Effector CD8-positive, alpha-beta T cell (primary cell): ENCODE measurements around the gene VAPB.
A peak's percentile ranks its signal among the peaks of the same experiment; 100 is the strongest.
"Not testable (repeated sequence)": the region's sequence is repeated elsewhere in the genome, so short reads cannot be mapped to it uniquely, and the experiment has no call there.

Experiments
- DNase-seq: peaks from one replicate; lab custom pipeline; 2025; lab: John Stamatoyannopoulos, UW
- total RNA-seq, 4 experiments: gene quantifications; one replicate each; lab custom pipeline; 2026; lab: John Stamatoyannopoulos, UW

The VAPB gene, protein sequence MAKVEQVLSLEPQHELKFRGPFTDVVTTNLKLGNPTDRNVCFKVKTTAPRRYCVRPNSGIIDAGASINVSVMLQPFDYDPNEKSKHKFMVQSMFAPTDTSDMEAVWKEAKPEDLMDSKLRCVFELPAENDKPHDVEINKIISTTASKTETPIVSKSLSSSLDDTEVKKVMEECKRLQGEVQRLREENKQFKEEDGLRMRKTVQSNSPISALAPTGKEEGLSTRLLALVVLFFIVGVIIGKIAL
- 33.2 to 49.1 (median 40.8) reads per million in 4 experiments for total RNA-seq

DNA sequence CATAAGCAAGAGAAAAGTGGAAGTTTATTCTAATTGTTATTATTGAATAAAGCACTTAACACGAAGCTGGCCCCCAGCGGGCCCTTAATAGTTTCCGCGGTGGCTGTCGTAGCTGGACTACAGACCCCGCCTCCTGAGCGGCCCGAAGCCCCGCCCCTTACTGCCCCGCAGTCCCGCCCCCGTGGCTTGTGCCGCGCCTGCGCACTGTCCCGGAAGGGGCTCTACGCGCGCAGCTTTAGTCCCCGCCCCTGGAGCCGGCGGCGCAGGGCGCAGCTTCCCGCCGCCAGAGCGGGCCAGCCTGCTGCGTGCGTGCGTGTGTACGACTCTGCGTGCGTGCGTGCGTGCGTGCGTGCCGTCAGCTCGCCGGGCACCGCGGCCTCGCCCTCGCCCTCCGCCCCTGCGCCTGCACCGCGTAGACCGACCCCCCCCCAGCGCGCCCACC, at the start of gene VAPB:
Gene VAPB (plus strand): TSS at position 348 of the 442 bp plus-strand sequence. CDS start 231 bp downstream, outside the sequence.
- peak; percentile 95 for DNase-seq

DNA sequence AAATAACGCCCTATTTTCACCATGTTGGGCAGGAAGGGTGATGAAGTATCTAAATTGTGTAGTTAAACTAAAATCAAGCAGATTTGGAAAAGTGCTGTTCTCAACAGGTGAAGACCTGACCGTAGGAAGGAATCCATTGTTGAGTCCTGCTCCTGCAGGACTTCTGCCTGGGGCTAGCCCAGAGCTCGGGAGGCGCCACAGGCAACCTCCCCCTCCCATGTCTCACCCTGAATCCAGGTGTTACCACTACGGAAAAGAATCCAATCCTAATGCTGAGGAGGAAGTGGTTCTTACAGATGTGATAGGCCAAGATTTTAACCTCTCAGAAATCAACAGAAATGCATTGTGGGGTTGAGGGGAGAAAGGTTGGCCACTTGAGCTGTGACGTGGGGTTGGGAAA, 49.3 kb upstream of the VAPB start:
- DNase-seq = no peak

DNA sequence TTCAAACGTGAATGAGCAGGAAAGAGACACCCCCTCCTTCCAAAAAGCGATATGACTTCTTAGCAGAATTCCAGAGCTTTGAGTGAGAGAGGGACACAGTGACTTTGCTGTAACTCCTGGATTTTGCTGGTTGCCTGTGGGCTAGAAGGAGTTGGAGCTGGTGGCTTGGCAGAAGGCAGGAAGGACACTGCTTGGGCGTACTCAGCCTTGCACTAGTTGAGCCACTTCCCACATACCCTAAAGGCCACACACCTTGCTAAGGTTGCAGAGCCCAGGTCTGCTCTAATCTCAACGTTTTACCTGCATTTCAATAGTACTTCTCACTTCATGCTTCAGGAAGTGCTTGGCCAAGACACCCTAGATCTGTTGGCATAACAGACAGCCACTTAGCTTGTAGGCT, 48.9 kb upstream of the VAPB start:
- DNase-seq = no peak

DNA sequence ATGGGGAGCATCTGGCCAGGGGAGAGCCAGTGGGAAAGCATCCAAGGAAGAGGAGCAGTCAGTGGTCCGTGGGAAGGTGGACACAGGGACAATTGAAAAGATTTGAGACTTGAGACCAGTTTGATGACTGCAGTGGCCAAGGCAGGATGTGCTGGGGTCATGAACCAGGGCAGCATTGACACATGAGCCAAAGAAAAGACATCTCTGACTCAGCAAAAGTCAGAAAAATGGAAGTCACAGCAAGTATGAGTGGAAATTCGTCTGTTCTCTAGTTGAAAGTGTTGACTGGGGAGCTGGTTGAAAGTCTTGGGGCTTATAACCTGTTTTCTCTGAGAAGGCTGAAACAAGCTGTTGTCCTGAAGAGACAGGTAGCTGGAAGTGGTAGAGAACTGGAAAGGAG, 48.2 kb upstream of the VAPB start:
- no peak for DNase-seq

DNA sequence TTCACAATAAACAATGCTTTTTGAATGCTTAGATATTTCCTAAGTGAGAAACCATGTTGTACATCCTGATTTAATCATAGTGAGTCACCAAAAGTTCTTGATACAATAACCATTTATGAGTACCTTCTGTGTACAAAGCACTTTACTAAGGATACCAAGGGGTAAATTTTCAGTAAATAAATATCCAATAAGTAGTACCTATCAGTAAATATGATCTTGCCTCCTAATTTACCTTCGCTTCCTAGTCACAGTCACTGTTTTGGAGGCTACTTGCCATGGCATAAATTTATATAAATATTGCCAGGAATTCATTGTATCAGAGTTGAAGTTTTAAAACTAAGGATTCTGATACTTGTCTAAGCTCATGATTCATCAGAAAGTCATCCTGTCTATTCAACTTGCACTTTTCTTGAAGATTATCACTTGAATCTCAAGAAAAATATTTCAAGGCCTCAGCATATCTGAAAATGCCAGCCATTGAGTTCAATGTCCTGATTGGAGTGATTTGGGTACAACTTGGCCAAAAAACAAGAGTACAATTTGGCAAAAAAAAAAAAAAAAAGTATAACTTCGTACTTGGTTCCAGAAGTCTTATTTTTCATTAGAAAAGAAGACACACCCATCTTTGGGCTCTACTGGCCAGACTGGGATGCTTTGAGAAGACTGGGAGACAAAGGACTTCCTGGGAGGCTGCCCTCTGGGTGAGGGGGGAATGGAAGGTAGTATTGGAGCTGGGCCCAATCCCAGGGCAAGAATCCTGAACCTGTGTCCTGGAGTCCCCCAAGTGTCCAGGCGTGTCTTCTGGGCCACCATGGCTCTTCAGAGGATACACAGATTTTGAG, 46.7 kb upstream of the VAPB start:
- no peak for DNase-seq

DNA sequence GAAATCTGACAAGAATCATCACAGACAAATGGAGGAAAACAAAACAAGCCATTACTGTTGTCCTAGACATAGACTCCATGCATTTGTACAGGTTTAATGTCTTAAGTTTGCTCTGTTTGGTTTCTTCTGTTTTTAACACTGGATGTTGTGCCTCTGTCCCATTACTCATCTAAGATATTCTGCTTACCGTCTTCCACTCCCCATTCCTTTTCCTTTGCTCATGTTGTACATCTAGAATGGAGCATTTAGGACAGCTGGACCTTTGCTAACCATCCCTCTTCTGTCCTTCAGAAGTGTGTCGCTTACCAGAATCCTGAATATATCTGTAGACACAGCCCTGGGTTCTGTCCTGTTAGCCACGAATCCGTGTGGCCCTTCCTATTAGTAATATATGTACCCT, 44.3 kb upstream of the VAPB start:
- no peak for DNase-seq

DNA sequence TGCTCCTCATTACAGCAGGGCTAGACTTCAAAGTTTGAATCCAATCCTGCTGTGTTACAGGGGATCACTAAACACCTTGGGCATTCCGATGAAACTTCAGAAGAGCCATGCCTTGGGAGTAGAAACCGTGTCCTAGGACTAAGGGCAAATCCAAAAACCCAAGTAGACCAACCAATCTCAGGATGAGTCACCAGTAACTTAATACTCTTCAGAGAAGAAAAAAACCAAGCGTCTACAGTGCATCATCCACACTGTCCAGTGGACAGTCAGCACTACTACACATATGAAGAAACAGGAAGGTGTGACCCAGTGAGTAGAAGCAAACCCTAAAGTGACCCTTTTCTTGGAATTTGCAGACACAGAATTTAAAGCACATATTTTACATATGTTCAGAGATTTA, 39.5 kb upstream of the VAPB start:
- no peak for DNase-seq

DNA sequence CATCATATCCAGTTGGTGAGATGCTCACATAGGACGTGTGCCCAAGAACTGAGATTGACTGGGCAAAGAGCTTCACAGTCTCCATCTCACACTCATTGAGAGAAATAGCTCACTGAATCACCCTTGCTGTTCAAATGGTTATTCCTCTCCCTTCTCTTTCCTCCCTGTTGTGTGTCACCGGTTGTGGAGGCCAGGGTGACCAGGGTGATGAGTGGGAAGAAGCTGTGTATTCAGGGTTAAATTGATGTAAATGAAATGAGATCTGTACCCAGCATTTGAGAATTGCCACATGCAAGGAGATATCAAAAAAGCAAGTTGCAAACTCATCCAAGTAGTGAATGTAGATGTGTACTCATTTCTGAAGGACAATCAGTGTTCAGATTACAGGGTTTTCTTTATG, 36.6 kb upstream of the VAPB start:
- no peak for DNase-seq

DNA sequence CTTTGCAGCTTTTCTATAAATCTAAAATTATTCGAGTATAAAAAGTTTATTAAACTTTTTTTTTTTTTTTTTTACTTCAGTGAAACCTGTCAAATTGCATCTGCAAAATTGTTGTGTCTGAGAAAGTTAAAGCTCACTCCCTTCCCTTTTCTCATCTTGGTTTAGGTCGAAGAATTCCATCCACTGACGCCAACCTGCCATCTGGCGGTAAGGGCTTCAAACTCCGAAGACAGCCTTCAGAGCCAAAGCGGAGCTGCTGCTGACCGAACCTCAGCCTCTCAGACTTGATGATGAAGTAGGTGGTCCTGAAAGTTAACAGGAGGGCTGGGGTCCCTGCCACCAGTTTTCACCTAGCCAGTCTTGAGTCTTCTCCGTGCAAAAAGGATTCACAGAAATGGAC, 29.6 kb upstream of the VAPB start:
- no peak for DNase-seq

DNA sequence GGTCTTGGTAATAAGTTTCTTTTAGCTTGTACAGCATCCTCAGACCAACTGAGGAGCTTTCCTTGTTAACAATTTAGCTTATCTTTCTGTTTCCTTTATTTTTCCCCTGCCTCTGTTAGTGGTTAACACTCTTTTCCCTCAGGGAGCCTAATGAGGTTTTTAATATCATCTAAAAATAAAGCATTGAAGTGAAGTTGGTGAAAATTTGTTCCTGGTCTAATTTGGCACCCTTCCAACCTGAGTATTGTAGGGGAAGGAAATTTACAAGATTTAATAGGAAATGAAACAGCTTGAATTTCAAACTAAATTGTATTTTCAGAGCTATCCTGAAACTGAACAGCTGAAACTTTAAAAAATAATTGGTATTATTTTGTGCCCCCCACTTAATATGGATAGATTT, 28.1 kb upstream of the VAPB start:
- no peak for DNase-seq

DNA sequence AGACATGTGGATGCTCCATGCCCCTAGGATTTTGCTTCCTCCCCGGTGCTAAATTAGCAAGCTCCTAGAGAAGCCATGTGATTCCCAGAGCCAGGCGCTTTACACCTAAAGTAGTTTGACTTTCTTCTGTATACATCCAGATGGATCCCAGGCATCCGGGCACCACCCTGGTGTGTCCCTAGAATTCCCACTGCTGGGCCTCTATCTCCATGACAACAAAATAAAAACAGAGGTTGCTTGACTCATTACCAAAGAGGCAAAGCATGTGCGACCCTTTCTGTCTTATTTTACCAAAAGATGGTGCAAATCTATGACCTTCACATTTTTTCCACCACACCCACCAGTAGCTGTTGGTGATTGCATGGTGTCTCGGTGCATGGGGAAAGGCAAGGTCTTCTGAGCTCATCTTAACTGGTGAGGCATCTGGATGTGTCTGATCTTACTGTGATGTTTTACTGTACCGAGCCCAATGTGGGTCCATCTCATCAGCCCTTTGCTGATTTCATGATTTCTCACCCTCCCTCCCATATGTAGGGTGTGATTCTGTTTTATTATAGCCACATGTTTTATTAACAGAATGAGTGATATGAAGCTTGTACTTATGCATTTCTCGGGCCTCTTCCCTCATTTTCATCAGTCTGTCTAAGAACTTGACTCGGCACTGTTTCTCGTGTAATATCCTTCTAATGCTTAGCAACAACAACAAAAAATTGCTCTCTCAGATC, 27.4 kb upstream of the VAPB start:
- DNase-seq = no peak

DNA sequence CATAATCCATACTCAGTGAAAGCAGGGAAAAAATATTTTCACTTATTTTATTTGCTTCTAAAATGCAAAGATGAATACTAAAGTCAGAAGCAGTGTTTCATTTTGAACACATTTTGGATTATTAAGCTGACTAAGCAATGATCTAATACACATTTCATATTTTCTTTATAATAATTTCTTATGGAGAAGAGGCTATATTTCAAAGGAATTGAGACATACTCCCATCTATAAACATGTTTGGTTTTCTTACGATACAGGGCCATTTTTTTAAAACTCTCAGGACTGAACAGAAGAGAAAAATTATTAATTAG, 26.9 kb upstream of the VAPB start:
- no peak for DNase-seq

DNA sequence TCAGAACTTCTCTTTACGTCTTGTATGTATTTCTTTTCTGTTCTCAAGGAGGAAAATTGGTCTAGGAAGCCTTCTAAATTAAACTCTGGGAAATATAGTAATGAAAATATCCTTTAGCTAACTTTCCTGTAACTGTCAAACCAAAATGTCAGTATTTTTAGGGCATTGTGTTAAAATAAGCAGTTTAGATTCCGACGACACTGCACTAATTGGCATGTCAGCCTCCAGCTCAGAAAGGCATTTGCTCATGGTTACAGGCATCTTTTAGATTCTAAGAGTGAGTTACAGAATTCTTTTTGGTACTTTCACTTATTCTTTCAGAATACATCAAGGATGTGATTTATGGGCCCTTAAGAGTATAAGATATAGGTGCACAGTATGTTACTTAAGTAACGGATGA, 26.1 kb upstream of the VAPB start:
- DNase-seq = no peak

DNA sequence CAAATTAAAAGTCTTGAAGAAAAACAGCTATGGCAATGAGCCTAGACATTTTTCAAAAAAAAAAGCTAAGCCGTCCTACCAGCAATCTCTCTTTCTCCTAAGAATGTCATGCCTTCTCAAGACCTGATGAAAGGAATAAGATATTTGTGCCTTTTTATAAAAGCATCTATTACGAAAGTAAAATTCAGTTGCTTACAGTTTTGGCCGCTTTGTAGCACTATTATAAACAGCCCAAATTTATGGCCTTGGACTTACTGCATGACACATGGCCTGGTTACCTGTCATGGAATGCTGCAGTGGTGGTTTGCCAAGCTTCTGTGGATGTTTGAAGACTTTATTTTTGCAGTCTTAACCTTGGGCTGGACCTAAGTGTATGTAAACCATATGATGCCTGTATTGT, 22.2 kb upstream of the VAPB start:
- DNase-seq = no peak

DNA sequence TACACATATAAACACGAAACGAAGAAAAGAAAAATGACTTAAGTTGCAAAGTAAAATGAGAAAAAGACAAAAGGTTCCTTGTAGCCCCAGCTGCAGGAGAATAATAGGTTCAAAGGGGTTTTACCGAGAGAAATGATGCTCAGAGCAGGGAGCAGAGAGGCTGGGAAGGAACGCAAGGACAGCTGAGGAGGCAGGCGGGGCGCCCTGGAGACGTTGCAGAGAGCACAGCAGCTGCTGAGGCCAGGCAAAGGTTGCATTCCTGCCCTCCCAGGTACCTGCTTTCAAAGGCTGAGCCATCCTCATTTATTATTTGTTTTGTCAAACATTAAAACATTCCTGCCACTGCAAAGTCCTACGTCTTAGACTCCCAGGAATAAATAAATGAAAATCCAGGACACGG, 16.2 kb upstream of the VAPB start:
- no peak for DNase-seq

DNA sequence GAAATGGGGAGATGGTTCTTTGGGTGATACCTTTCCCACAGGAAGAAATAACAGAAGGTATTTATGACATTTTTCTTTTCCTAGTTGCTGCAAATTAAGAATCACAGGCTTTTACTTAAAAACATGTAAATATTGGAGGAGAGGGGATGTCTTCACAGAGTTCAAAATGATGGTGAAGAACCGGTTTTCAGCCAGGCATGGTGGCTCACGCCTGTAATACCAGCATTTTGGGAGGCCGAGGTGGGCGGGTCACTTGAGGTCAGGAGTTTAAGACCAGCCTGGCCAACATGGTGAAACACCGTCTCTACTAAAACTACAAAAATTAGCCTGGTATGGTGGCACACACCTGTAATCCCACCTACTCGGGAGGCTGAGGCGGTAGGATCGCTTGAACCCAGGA, 15.7 kb upstream of the VAPB start:
- not testable (repeated sequence) for DNase-seq

DNA sequence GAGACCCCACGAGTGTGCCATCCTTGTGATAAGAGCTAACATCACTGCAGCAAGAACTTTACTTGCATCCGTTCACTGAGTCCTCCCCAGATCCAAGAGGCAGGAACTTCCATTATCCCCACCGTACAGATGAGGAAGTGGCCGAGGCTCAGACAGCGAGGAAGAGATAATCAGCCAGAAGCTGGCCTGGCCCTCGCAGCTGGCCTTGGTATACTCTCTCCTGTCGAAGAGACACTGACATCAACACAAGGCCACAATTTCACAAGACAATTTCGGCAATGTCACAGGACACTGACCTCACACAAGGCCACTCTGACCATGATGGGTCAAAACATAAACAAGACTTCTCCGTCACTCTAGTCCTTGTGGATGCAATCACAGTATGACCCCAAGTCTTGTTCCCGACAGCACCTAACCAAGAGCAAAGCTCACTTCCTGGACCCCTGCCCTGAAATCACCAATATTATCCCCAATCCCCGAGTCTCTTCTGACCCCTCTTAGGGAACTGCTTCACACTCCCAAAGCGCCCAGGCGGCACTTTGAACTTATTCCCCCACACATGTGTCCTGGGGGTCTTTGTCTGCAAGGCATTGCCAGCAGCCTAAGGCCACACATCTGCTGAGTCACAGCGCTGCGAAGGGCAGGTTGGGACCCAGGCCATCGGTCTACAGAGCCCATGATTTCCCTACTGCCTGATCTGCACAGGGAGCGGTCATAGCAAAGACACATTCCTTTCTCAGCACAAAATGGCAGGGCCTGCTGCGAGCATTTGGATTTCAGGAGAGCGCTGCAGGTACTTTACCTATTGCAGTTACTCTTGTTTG, 14.8 kb upstream of the VAPB start:
- DNase-seq = no peak

DNA sequence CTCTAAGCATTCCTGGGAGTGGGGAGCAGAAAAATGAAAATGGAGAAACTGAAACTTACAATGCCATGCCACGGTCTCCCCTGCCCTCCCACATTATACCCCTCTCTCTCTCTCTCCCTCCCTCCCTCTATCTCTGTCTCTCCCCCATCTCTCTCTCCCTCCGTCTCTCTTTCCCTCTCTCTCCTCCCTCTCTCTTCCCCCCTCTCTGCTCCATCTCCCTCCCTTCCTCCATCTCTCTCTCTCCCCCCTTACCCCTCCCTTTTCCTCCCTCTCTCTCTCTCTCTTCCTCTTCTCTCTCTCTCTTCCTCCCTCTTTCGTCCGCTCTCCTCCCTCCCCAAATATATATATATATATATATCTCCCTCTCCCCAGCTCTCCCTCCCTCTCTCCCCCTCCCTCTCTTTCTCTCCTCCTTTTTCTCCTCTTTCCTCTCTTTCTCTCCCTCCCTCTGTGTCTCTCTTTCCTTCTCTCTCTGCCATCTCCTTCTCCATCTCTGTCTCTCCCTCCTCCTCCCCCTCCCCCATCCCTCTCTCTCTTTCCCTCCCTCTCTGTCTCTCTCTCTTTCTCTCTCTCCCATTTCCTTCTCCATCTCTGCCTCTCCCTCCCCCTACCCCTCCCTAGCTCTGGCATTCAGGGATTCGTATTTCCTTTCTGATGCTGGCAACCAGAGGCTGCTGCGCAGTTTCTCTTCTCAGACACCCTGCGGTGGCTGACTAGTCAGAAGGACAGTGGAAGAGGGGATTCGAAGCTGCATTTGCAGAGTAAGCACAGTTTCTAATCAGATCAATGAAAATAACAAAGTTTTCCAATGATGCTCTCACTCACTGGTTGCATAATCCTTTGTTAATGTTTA, 13.9 kb upstream of the VAPB start:
- DNase-seq = no peak

DNA sequence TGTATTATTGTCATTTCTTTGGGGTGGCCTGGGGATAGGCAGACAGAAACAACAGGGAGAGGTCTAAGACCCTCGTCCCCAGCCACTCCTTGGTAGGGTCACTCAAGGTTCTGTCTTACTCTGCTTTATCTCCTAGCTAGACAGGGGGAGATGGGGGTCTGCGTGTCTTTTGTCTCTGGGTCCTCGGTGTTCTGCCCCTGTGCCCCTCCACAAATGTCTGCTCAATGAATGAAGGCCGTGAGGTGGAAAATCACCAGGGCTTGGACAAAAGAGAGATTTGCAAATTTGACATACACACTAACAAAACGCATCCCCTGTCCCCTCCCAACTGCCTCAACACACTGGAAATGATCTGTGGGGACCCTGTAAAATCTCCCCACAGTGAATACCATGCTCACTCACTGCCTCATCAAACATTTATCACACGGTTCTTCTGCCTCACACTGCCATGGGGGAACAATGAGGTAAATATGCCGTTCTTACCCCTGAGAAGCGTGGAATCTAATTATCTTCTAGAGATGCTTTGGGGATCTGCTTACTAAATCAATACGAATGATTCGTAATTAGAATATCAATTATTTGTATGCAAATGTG, 13.2 kb upstream of the VAPB start:
- DNase-seq = no peak

DNA sequence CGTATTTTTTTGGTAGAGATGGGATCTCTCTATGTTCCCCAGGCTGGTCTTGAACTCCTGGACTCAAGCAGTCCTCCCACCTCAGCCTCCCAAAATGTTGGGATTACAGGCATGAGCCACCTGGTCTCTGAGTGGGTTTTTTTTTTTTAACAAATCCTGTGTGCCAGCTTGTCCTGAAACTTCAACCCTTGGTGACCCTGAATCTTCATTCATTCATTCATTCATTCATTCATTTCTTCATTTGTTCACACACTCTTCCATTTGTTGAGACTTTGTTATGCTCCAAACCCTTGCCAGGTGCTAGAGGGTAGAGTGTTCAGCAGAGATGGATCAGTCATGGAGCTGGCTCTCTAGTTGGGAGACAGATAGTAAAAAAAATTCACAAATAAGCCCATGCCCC, 12.0 kb upstream of the VAPB start:
- no peak for DNase-seq
